H9 (cell line): Measurements from ENCODE around the gene SLC1A7. TPM values are rescaled to one million over a fixed set of nuclear protein-coding genes. Genes with fewer than 3 reads are reported as not detected.

Source experiments
- DNase-seq: peaks from one replicate; pipeline ENCODE4 v3.0.0-alpha.2; 2017
- H2AFZ ChIP-seq: one replicate; pipeline ENCODE4 v1.6.1; 2013; ENCODE audit warnings: mild to moderate bottlenecking, low read length, control low read depth, moderate library complexity
- H2AK5ac ChIP-seq: 2 replicates; pipeline ENCODE4 v1.6.1; 2013; ENCODE audit warnings: low read length, control low read depth, mixed read lengths; ENCODE audit not compliant: insufficient read length
- H2BK120ac ChIP-seq: one replicate; pipeline ENCODE4 v1.6.1; 2013; ENCODE audit warnings: low read depth, mild to moderate bottlenecking, low read length, control low read depth, inconsistent platforms; ENCODE audit not compliant: poor library complexity, severe bottlenecking
- H2BK12ac ChIP-seq: 2 replicates; pipeline ENCODE4 v1.6.1; 2013; ENCODE audit warnings: low read length, control low read depth, mixed read lengths, low read depth; ENCODE audit not compliant: insufficient read length
- H2BK15ac ChIP-seq: 2 replicates; pipeline ENCODE4 v1.6.1; 2013; ENCODE audit warnings: low read depth, low read length, control low read depth
- H2BK20ac ChIP-seq: one replicate; pipeline ENCODE4 v1.6.1; 2013; ENCODE audit warnings: low read depth, mild to moderate bottlenecking, low read length, control low read depth, inconsistent platforms; ENCODE audit not compliant: poor library complexity, severe bottlenecking
- H2BK5ac ChIP-seq: 2 replicates; pipeline ENCODE4 v1.6.1; 2013; ENCODE audit warnings: low read length, control low read depth, mixed read lengths; ENCODE audit not compliant: insufficient read length
- H3K14ac ChIP-seq: 2 replicates; pipeline ENCODE4 v1.6.1; 2013; ENCODE audit warnings: low read length, control low read depth; ENCODE audit not compliant: insufficient read depth
- H3K18ac ChIP-seq: 2 replicates; pipeline ENCODE4 v1.6.1; 2013; ENCODE audit warnings: low read depth, mild to moderate bottlenecking, mixed read lengths, low read length, control low read depth; ENCODE audit not compliant: insufficient read length
- H3K23ac ChIP-seq: 2 replicates; pipeline ENCODE4 v1.6.1; 2013; ENCODE audit warnings: low read length, control low read depth, mixed read lengths, low read depth; ENCODE audit not compliant: insufficient read length
- H3K23me2 ChIP-seq: 2 replicates; pipeline ENCODE4 v1.6.1; 2013; ENCODE audit warnings: low read depth, mild to moderate bottlenecking, mixed read lengths, low read length, control low read depth; ENCODE audit not compliant: insufficient read length, poor library complexity, severe bottlenecking
- H3K27ac ChIP-seq: 2 replicates; pipeline ENCODE4 v1.5.1; 2013; ENCODE audit warnings: low read length, control low read depth, mixed read lengths, low read depth; ENCODE audit not compliant: insufficient read length
- H3K27me3 ChIP-seq: 2 replicates; pipeline ENCODE4 v1.6.1; 2013; ENCODE audit warnings: low read length, control low read depth, inconsistent platforms; ENCODE audit not compliant: insufficient read depth
- H3K4ac ChIP-seq: 2 replicates; pipeline ENCODE4 v1.6.1; 2013; ENCODE audit warnings: low read depth, mild to moderate bottlenecking, control low read depth, inconsistent platforms, low read length, moderate library complexity
- H3K4me1 ChIP-seq: 2 replicates; pipeline ENCODE4 v1.6.1; 2013; ENCODE audit warnings: low read length, control low read depth, inconsistent platforms; ENCODE audit not compliant: insufficient read depth
- H3K4me2 ChIP-seq: 2 replicates; pipeline ENCODE4 v1.6.1; 2013; ENCODE audit warnings: low read length, control low read depth, mixed read lengths; ENCODE audit not compliant: insufficient read length, insufficient read depth
- H3K56ac ChIP-seq: 2 replicates; pipeline ENCODE4 v1.6.1; 2013; ENCODE audit warnings: low read depth, mild to moderate bottlenecking, mixed read lengths, low read length, control low read depth; ENCODE audit not compliant: insufficient read length
- H3K79me1 ChIP-seq: 2 replicates; pipeline ENCODE4 v1.6.1; 2013; ENCODE audit warnings: low read depth, mild to moderate bottlenecking, moderate library complexity, low read length, control low read depth, inconsistent platforms; ENCODE audit not compliant: insufficient read depth, poor library complexity, severe bottlenecking
- H3K79me2 ChIP-seq: 2 replicates; pipeline ENCODE4 v1.6.1; 2013; ENCODE audit warnings: low read length, control low read depth, inconsistent platforms; ENCODE audit not compliant: insufficient read depth
- H3K9ac ChIP-seq: 2 replicates; pipeline ENCODE4 v1.6.1; 2013; ENCODE audit warnings: low read length, control low read depth, mixed read lengths; ENCODE audit not compliant: insufficient read length; ENCODE audit errors: extremely low read depth
- H3K9me3 ChIP-seq: one replicate; pipeline ENCODE4 v1.6.1; 2013; ENCODE audit warnings: low read depth, low read length, inconsistent platforms; ENCODE audit not compliant: control insufficient read depth
- H3T11ph ChIP-seq: one replicate; pipeline ENCODE4 v1.6.1; 2013; ENCODE audit warnings: mild to moderate bottlenecking, low read length, control low read depth, inconsistent platforms
- H4K20me1 ChIP-seq: one replicate; pipeline ENCODE4 v1.6.1; 2013; ENCODE audit not compliant: control insufficient read depth, insufficient read length, insufficient read depth
- H4K5ac ChIP-seq: 2 replicates; pipeline ENCODE4 v1.6.1; 2013; ENCODE audit warnings: low read depth, mild to moderate bottlenecking, mixed read lengths, low read length, control low read depth; ENCODE audit not compliant: insufficient read length
- H4K8ac ChIP-seq: replicated peaks from 2 replicates; pipeline ENCODE4 v1.6.1; 2013; ENCODE audit warnings: low read length, control low read depth, mixed read lengths, low read depth; ENCODE audit not compliant: insufficient read length
- H4K91ac ChIP-seq: 2 replicates; pipeline ENCODE4 v1.6.1; 2013; ENCODE audit warnings: low read depth, mild to moderate bottlenecking, moderate library complexity, mixed read lengths, low read length, control low read depth; ENCODE audit not compliant: insufficient read length
- H3K27ac Mint-ChIP-seq, 3 experiments: 2 replicates in 2 of 3; 3 replicates in 1 of 3; pipeline ENCODE4 v1.8.0; 2020 to 2021; ENCODE audit warnings: mixed read lengths in 3 of 3, mild to moderate bottlenecking in 1 of 3, moderate library complexity in 1 of 3
- H3K27me3 Mint-ChIP-seq: 2 replicates; pipeline ENCODE4 v1.8.0; 2021; ENCODE audit warnings: low read depth, mild to moderate bottlenecking, moderate library complexity, mixed read lengths
- H3K36me3 Mint-ChIP-seq, 3 experiments: 2 replicates in 2 of 3; 3 replicates in 1 of 3; pipeline ENCODE4 v1.8.0; 2020 to 2021; ENCODE audit warnings: low read depth in 3 of 3, mixed read lengths in 3 of 3; ENCODE audit not compliant: insufficient read depth in 1 of 3
- H3K4me1 Mint-ChIP-seq, 2 experiments: 2 replicates each; pipeline ENCODE4 v1.8.0; 2020; ENCODE audit warnings: mixed read lengths in 2 of 2
- H3K4me3 Mint-ChIP-seq, 2 experiments: 2 replicates in 1 of 2; 3 replicates in 1 of 2; pipeline ENCODE4 v1.8.0; 2020 to 2021; ENCODE audit warnings: mild to moderate bottlenecking in 2 of 2, mixed read lengths in 2 of 2, moderate library complexity in 1 of 2
- H3K9me3 Mint-ChIP-seq, 2 experiments: 2 replicates in 1 of 2; 3 replicates in 1 of 2; pipeline ENCODE4 v1.8.0; 2020; ENCODE audit warnings: mild to moderate bottlenecking in 2 of 2, mixed read lengths in 2 of 2, moderate library complexity in 1 of 2
- CTCF ChIP-seq: fragments of 200-600 bp; sonication (generic); conservative IDR thresholded peaks from 3 replicates; pipeline ENCODE4 v1.8.0; 2021; ENCODE audit warnings: antibody characterized with exemption, mild to moderate bottlenecking
- WGBS: extraction: QIAGEN DNeasy Blood & Tissue Kit; methylation state at CpG from one replicate; pipeline ENCODE4 v1.1.7; 2013; ENCODE audit warnings: missing lambda C conversion rate, low lambda C conversion rate, mixed read lengths; ENCODE audit not compliant: insufficient read length; ENCODE audit errors: extremely low coverage; 5-methylcytosine and 5-hydroxymethylcytosine counted together
- total RNA-seq: library from RNA; stranded (reverse); gene quantifications from 2 replicates; pipeline ENCODE4 v1.2.1, GENCODE V29; 2021

Gene SLC1A7
- total RNA-seq, 1 experiment from 2014 or later = not detected

- H3K9ac ChIP-seq = no peak overlapping the region
- H3K4me1 ChIP-seq = no peaks in the 10 kb centered on the region
- H3K27me3 ChIP-seq = no peaks in the 10 kb centered on the region
- TF ChIP-seq CTCF = no peak
- Mint-ChIP-seq H3K4me1 (peaks cover 5 to 24% of the 10 kb centered on the region in 2 experiments), H3K27me3 (peaks cover 25% of the 10 kb centered on the region), H3K9me3 (no peaks in the 10 kb centered on the region), H3K27ac (no peak overlapping the region), H3K4me3 (no peak overlapping the region), H3K36me3 (no peaks in the 10 kb centered on the region)
- H4K8ac ChIP-seq = no peak overlapping the region
- no peak for DNase-seq
- H3K79me2 ChIP-seq = no peaks in the 10 kb centered on the region
- H2BK12ac ChIP-seq = no peak overlapping the region
- no peaks in the 10 kb centered on the region for H3K9me3 ChIP-seq
- no peak overlapping the region for H3K14ac ChIP-seq
- no CpG with 5 or more reads among the region's 1 CpG for WGBS
- no peak overlapping the region for H4K91ac ChIP-seq
- no peak overlapping the region for H3K56ac ChIP-seq
- no peak overlapping the region for H2AFZ ChIP-seq
- no peak overlapping the region for H3T11ph ChIP-seq
- no peak overlapping the region for H2BK15ac ChIP-seq
- no peaks in the 10 kb centered on the region for H3K79me1 ChIP-seq
- H3K23me2 ChIP-seq = no peaks in the 10 kb centered on the region
- H3K4ac ChIP-seq = no peak overlapping the region
- no peaks in the 10 kb centered on the region for H4K20me1 ChIP-seq
- no peak overlapping the region for H2BK20ac ChIP-seq
- no peak overlapping the region for H2BK5ac ChIP-seq
- no peak overlapping the region for H2AK5ac ChIP-seq
- H4K5ac ChIP-seq = no peak overlapping the region
- H2BK120ac ChIP-seq = no peak overlapping the region
- no peak overlapping the region for H3K23ac ChIP-seq
- no peak overlapping the region for H3K27ac ChIP-seq
- no peak overlapping the region for H3K4me2 ChIP-seq
- H3K18ac ChIP-seq = no peak overlapping the region
These were observed 11.9 kb downstream of the SLC1A7 start for GRCh38 chr1:53130598-53130877.
